ENCODE measurements around the gene NBEAL2. TPM values are rescaled to one million over a fixed set of nuclear protein-coding genes. Genes with fewer than 3 reads are reported as not detected.

Gene NBEAL2
- polyA plus RNA-seq, 1 donor from 2014 or later, result 3.3 TPM

GRCh38 chr3:47057212-47057671, 77.8 kb downstream of the NBEAL2 start:
- Histone ChIP-seq H3K9me3 (ENCODE audit: low read length) (no peaks in the 10 kb centered on the region), H3K36me3 (ENCODE audit: insufficient read depth, low read length) (peaks cover 13% of the 10 kb centered on the region), H3F3A (ENCODE audit: insufficient read depth, low read length, poor library complexity, severe bottlenecking) (no peaks in the 10 kb centered on the region), H3K4me3 (ENCODE audit: low read length) (no peak overlapping the region), H3K27me3 (ENCODE audit: insufficient read depth, low read depth, low read length) (no peaks in the 10 kb centered on the region), H2AFZ (ENCODE audit: low read depth, low read length) (no peak overlapping the region), H3K27ac (ENCODE audit: low read length) (no peak overlapping the region), H3K9ac (ENCODE audit: low read length) (no peak overlapping the region), H3K4me2 (ENCODE audit: low read length) (no peak overlapping the region), H4K20me1 (ENCODE audit: insufficient read depth) (no peaks in the 10 kb centered on the region), H3K9me2 (ENCODE audit: insufficient read depth, low read length) (no peaks in the 10 kb centered on the region), H3K79me2 (replicated peaks; ENCODE audit: insufficient read depth, low read length) (no peaks in the 10 kb centered on the region)
- TF ChIP-seq REST (IDR thresholded peaks at IDR 0.05; ENCODE audit: borderline replicate concordance) (no peak), EZH2 (IDR thresholded peaks at IDR 0.05; ENCODE audit: borderline replicate concordance, insufficient read depth, low read length, poor library complexity, severe bottlenecking) (no peak), EP300 (conservative IDR thresholded peaks at IDR 0.05; ENCODE audit: poor library complexity, severe bottlenecking) (no peak), CTCF (IDR thresholded peaks at IDR 0.05; ENCODE audit: poor library complexity, severe bottlenecking) (no peak), RAD21 (conservative IDR thresholded peaks at IDR 0.05) (no peak), POLR2AphosphoS5 (IDR thresholded peaks at IDR 0.05) (no peak)

Small RNA genes within 50 kb of the gene (small RNA-seq; reads per million reads assigned to genes)
- gene MRPL57P3, result 0 reads per million in 3 experiments

Other genes starting within 250 kb of the NBEAL2 start
- gene MYL3, start 116.2 kb upstream of the NBEAL2 start, polyA plus RNA-seq, result 2.1 TPM in 1 of 2 replicates, not detected in the other
- not detected in 2 replicates for gene PTH1R, start 101.9 kb upstream of the NBEAL2 start, polyA plus RNA-seq
- 43.8 and 46.4 TPM in 2 replicates for gene CCDC12, start 2.9 kb upstream of the NBEAL2 start, polyA plus RNA-seq
- 18.0 and 18.4 TPM in 2 replicates for gene SETD2, start 184.4 kb downstream of the NBEAL2 start, polyA plus RNA-seq

All from neural cell (in vitro differentiated cells).